Measurements from ENCODE around the gene SLC12A8.

The SLC12A8 gene

GRCh38 chr3:125214738-125215137 is 2.2 kb upstream of the SLC12A8 start:
- no peak for DNase-seq (ENCODE audit: low read depth)

GRCh38 chr3:125213946-125214542 is 1.5 kb upstream of the SLC12A8 start:
- DNase-seq (ENCODE audit: low read depth), result peak; percentile 35

- no peak for DNase-seq (ENCODE audit: low read depth)
Observed at GRCh38 chr3:125213364-125213755, 812 bp upstream of the SLC12A8 start.

- no peak for DNase-seq (ENCODE audit: low read depth)
Observed at GRCh38 chr3:125212091-125212508, 448 bp downstream of the SLC12A8 start.

- no peak for DNase-seq (ENCODE audit: low read depth)
Observed at GRCh38 chr3:125211523-125212090, 941 bp downstream of the SLC12A8 start.

- no peak for DNase-seq (ENCODE audit: low read depth)
Observed at GRCh38 chr3:125207949-125208568, 4.5 kb downstream of the SLC12A8 start.

GRCh38 chr3:125207507-125207906 is 5.0 kb downstream of the SLC12A8 start:
- no peak for DNase-seq (ENCODE audit: low read depth)

GRCh38 chr3:125206934-125207333 is 5.6 kb downstream of the SLC12A8 start:
- DNase-seq (ENCODE audit: low read depth), result no peak

- DNase-seq (ENCODE audit: low read depth), result no peak
Observed at GRCh38 chr3:125203731-125204130, 8.8 kb downstream of the SLC12A8 start.

- DNase-seq (ENCODE audit: low read depth), result no peak
Observed at GRCh38 chr3:125202197-125202596, 10.4 kb downstream of the SLC12A8 start.

GRCh38 chr3:125200731-125201139 is 11.8 kb downstream of the SLC12A8 start:
- no peak for DNase-seq (ENCODE audit: low read depth)

GRCh38 chr3:125194849-125195601 is 17.5 kb downstream of the SLC12A8 start:
- peak; percentile 37 for DNase-seq (ENCODE audit: low read depth)

- DNase-seq (ENCODE audit: low read depth), result no peak
Observed at GRCh38 chr3:125194061-125194848, 18.3 kb downstream of the SLC12A8 start.

GRCh38 chr3:125192190-125193035 is 20.1 kb downstream of the SLC12A8 start:
- DNase-seq (ENCODE audit: low read depth), result no peak

- no peak for DNase-seq (ENCODE audit: low read depth)
Observed at GRCh38 chr3:125191730-125192129, 20.8 kb downstream of the SLC12A8 start.

GRCh38 chr3:125191256-125191655 is 21.3 kb downstream of the SLC12A8 start:
- no peak for DNase-seq (ENCODE audit: low read depth)

GRCh38 chr3:125190786-125191185 is 21.8 kb downstream of the SLC12A8 start:
- DNase-seq (ENCODE audit: low read depth), result no peak

GRCh38 chr3:125189378-125190165 is 23.0 kb downstream of the SLC12A8 start:
- DNase-seq (ENCODE audit: low read depth), result no peak

GRCh38 chr3:125188955-125189354 is 23.6 kb downstream of the SLC12A8 start:
- DNase-seq (ENCODE audit: low read depth), result no peak

GRCh38 chr3:125187599-125187910 is 25.0 kb downstream of the SLC12A8 start:
- DNase-seq (ENCODE audit: low read depth), result no peak

All from non-pigmented ciliary epithelial cell (primary cell).